ENCODE results near the gene OSTF1. TPM values are rescaled to one million over a fixed set of nuclear protein-coding genes. Genes with fewer than 3 reads are reported as not detected.

OSTF1 gene
- total RNA-seq, 1 donor from 2014 or later: 9.8 TPM

DNA sequence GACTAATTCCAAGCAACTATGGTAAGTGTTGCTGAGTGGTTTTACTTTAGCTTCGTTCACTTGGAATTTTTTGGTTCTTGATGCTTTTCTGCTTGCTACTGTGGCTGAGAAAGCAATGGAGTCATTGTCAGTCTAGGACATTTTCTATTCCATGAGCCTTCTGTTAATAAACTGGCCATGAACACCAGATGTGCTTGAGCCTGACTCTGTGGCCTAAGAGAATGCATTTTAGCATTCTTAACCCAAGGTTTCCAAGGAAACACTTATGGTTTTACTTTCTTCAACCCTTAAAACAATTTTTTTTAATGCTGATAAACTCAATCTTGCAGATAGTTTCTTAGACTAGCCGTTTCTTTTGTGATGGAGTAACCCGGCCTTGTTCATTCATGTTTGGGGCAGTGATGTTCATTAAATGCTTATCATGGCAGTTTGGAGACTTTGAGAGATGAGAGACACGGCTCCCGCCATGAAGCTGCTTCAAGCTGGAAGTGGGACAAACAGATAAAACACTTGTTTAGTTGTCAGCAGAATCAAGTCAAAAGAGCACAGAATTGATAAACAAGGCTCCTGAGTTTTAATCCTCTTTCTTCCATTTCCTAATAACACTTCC, 42.4 kb downstream of the OSTF1 start:
- no peak for DNase-seq (ENCODE audit: low spot score, unreplicated experiment)
- TF ChIP-seq, protein P1, sequence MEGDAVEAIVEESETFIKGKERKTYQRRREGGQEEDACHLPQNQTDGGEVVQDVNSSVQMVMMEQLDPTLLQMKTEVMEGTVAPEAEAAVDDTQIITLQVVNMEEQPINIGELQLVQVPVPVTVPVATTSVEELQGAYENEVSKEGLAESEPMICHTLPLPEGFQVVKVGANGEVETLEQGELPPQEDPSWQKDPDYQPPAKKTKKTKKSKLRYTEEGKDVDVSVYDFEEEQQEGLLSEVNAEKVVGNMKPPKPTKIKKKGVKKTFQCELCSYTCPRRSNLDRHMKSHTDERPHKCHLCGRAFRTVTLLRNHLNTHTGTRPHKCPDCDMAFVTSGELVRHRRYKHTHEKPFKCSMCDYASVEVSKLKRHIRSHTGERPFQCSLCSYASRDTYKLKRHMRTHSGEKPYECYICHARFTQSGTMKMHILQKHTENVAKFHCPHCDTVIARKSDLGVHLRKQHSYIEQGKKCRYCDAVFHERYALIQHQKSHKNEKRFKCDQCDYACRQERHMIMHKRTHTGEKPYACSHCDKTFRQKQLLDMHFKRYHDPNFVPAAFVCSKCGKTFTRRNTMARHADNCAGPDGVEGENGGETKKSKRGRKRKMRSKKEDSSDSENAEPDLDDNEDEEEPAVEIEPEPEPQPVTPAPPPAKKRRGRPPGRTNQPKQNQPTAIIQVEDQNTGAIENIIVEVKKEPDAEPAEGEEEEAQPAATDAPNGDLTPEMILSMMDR (IDR thresholded peaks at IDR 0.05; ENCODE audit: unreplicated experiment): no peak
- peaks cover 2% of the 10 kb centered on the region for H3K36me3 Mint-ChIP-seq (ENCODE audit: insufficient read depth)
- H3K4me3 Mint-ChIP-seq (ENCODE audit: low read depth): no peak overlapping the region
- H3K27me3 Mint-ChIP-seq: no peaks in the 10 kb centered on the region
- H3K27ac Mint-ChIP-seq: no peak overlapping the region
- peaks cover 12% of the 10 kb centered on the region for H3K4me1 Mint-ChIP-seq (ENCODE audit: low read depth)
- H3K9me3 Mint-ChIP-seq (ENCODE audit: low read depth): no peaks in the 10 kb centered on the region

DNA sequence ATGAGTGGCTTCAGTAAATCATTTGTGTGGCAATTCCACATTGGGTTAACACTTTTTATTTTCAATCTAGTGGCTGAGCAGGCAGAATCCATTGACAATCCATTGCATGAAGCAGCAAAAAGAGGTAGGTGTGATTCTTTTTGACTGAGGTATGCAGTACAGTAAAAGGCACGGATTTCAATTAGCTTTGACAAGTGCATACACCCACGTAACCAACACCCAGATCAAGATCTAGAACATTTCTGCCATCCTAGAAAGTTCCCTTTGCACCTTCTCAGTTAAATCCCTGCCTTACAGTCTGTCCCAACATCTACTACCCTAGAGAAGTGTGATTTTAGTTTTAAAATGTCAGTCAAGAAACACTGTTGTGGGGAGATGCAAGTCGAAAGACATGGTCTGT, 43.4 kb downstream of the OSTF1 start:
- H3K4me1 Mint-ChIP-seq (ENCODE audit: low read depth): peaks cover 12% of the 10 kb centered on the region
- no peak overlapping the region for H3K27ac Mint-ChIP-seq
- H3K4me3 Mint-ChIP-seq (ENCODE audit: low read depth): no peak overlapping the region
- DNase-seq (ENCODE audit: low spot score, unreplicated experiment): no peak
- TF ChIP-seq, protein P1 (IDR thresholded peaks at IDR 0.05; ENCODE audit: unreplicated experiment): no peak
- H3K36me3 Mint-ChIP-seq (ENCODE audit: insufficient read depth): peaks cover 2% of the 10 kb centered on the region
- no peaks in the 10 kb centered on the region for H3K27me3 Mint-ChIP-seq
- H3K9me3 Mint-ChIP-seq (ENCODE audit: low read depth): no peaks in the 10 kb centered on the region

DNA sequence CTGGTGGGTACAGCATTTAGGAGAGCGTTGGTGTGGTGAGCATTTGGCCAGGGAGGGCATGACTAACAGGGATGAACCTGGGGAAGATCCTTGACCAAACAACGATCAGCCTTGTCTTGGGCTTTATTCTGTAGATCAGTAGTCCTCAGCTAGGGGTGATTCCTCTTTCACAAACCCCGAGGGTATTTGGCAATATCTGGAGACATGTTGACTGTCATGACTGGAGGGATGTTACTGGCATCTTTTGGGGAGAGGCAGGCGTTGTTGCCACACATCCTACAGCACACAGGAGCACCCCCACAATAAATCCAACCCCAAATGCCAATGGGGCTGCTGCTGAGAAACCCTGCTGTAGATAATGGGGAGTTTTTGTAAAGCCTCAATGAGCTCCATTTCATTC, 43.9 kb downstream of the OSTF1 start:
- no peaks in the 10 kb centered on the region for H3K27me3 Mint-ChIP-seq
- TF ChIP-seq, protein P1 (IDR thresholded peaks at IDR 0.05; ENCODE audit: unreplicated experiment): no peak
- H3K4me3 Mint-ChIP-seq (ENCODE audit: low read depth): no peak overlapping the region
- H3K36me3 Mint-ChIP-seq (ENCODE audit: insufficient read depth): peaks cover 3% of the 10 kb centered on the region
- DNase-seq (ENCODE audit: low spot score, unreplicated experiment): no peak
- H3K9me3 Mint-ChIP-seq (ENCODE audit: low read depth): no peaks in the 10 kb centered on the region
- no peak overlapping the region for H3K27ac Mint-ChIP-seq
- H3K4me1 Mint-ChIP-seq (ENCODE audit: low read depth): peaks cover 12% of the 10 kb centered on the region

DNA sequence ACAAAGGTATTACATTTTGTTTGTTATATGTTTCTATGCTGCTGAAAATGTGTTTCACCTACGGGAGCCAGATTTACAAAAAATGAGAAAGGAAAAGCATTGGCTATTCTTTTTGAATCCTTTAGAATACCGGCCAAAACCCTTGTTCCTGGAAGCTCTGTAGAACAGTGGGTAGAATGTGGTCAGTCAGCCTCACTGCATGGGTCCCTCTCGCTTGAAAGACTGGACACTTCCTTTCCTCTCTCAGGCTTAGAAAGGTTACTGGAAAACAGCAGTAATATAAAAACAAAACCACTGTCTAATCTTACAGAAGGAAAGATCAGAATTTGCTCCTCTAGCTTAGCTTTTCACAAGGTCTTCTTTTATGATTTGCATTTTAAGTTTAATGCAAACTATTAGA, 45.1 kb downstream of the OSTF1 start:
- Mint-ChIP-seq H3K4me3 (ENCODE audit: low read depth) (no peak overlapping the region), H3K9me3 (ENCODE audit: low read depth) (no peaks in the 10 kb centered on the region), H3K36me3 (ENCODE audit: insufficient read depth) (peaks cover 5% of the 10 kb centered on the region), H3K27me3 (no peaks in the 10 kb centered on the region), H3K4me1 (ENCODE audit: low read depth) (peaks cover 12% of the 10 kb centered on the region), H3K27ac (no peak overlapping the region)
- no peak for DNase-seq (ENCODE audit: low spot score, unreplicated experiment)
- TF ChIP-seq, protein P1 (IDR thresholded peaks at IDR 0.05; ENCODE audit: unreplicated experiment): no peak

DNA sequence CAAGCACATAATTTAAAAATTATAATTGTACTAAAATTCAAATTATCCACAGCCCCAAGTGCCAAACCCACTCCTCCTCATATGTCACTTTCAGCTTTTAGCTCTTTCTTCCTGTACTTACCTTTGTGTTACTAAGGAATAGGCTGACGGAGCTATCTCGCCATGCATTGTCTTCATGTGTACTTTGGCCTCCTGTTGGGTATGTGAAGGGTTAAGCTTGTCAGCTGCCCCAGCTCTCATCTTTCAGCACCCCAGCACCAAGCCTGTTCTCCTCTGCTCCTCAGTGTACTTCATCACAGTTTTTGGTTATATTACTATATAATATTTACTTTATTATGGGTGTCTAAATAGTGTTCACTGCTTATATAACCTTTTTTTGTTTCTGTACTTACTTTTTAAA, 46.2 kb downstream of the OSTF1 start:
- H3K4me3 Mint-ChIP-seq (ENCODE audit: low read depth): no peak overlapping the region
- H3K27me3 Mint-ChIP-seq: no peaks in the 10 kb centered on the region
- DNase-seq (ENCODE audit: low spot score, unreplicated experiment): no peak
- TF ChIP-seq, protein P1 (IDR thresholded peaks at IDR 0.05; ENCODE audit: unreplicated experiment): no peak
- peak overlapping the region; percentile 75 for H3K27ac Mint-ChIP-seq
- no peaks in the 10 kb centered on the region for H3K9me3 Mint-ChIP-seq (ENCODE audit: low read depth)
- H3K4me1 Mint-ChIP-seq (ENCODE audit: low read depth): peaks cover 12% of the 10 kb centered on the region
- peaks cover 5% of the 10 kb centered on the region for H3K36me3 Mint-ChIP-seq (ENCODE audit: insufficient read depth)
